B cell (primary cell): ENCODE results near the gene JAK1.

Experiments used
- CTCF ChIP-seq: fragments of 200-600 bp; IDR thresholded peaks from one replicate; pipeline ENCODE4 v1.8.0; 2022; ENCODE audit warnings: antibody characterized with exemption, mild to moderate bottlenecking
- EZH2 ChIP-seq: IDR thresholded peaks from 2 replicates; pipeline ENCODE4 v1.6.1; 2012; ENCODE audit warnings: borderline replicate concordance, low read depth, mild to moderate bottlenecking, moderate library complexity, low read length; ENCODE audit not compliant: insufficient read depth, poor library complexity, severe bottlenecking

- no peak for TF ChIP-seq CTCF
- TF ChIP-seq EZH2, result no peak
Observed at GRCh38 chr1:64857347-64857746, 109.0 kb downstream of the JAK1 start.
